Measurements from ENCODE around the gene TUBGCP5. TPM values are rescaled to one million over a fixed set of nuclear protein-coding genes. Genes with fewer than 3 reads are reported as not detected.
"Not testable (repeated sequence)": the region's sequence is repeated elsewhere in the genome, so short reads cannot be mapped to it uniquely, and the experiment has no call there.

TUBGCP5 gene
- total and polyA plus RNA-seq, 2 of the 4 experiments (the other 2 are of a cell fraction): 13.0 to 19.4 TPM

GRCh38 chr15:23043987-23044386, 4.6 kb upstream of the TUBGCP5 start:
- in situ Hi-C loops (cut with MboI; ENCODE audit: low sequenced_read_pairs): not testable (repeated sequence)
- WGBS, 2 experiments (ENCODE audit: extremely low coverage in 2 of 2, insufficient read length in 1 of 2): no CpG with 5 or more reads among the region's 2 CpGs

GRCh38 chr15:23043535-23043934, 4.2 kb upstream of the TUBGCP5 start:
- H3K79me1 ChIP-seq (ENCODE audit: low read depth in 1 of 2, low read length in 2 of 2); H2BK20ac ChIP-seq (ENCODE audit: low read depth, low read length); DNase-seq; H3K18ac ChIP-seq (ENCODE audit: low read depth, low read length); POLR2A ChIA-PET (ENCODE audit: unreplicated experiment); H2BK120ac ChIP-seq (ENCODE audit: low read depth, low read length); H3K9me3 ChIP-seq (ENCODE audit: control insufficient read depth, insufficient read depth, low read length); H2AK5ac ChIP-seq (ENCODE audit: low read depth, low read length); H4K91ac ChIP-seq (ENCODE audit: insufficient read depth, low read depth, low read length); BruUV-seq (replicated peaks); in situ Hi-C loops (cut with MboI; ENCODE audit: low sequenced_read_pairs); H4K5ac ChIP-seq (ENCODE audit: low read depth, low read length); H3K36me3 ChIP-seq (ENCODE audit: control insufficient read depth, insufficient read depth, low read length); H3K4ac ChIP-seq (ENCODE audit: low read depth, low read length); ATAC-seq (ENCODE audit: low read depth); CTCF ChIA-PET; H2AFZ ChIP-seq (replicated peaks; ENCODE audit: low read length, poor library complexity); H3K14ac ChIP-seq (replicated peaks; ENCODE audit: low read depth, low read length); H4K20me1 ChIP-seq (ENCODE audit: insufficient read depth, low read length); H3K27ac ChIP-seq (ENCODE audit: insufficient read depth, low read length); dilution Hi-C loops (cut with HindIII; ENCODE audit: low sequenced_read_pairs, unreplicated experiment); H3K4me1 ChIP-seq (ENCODE audit: control insufficient read depth, insufficient read depth, low read length); H3K23ac ChIP-seq (ENCODE audit: low read depth, low read length); H3K9ac ChIP-seq (ENCODE audit: low read depth, low read length); intact Hi-C loops (cut with micrococcal nuclease); H2BK5ac ChIP-seq (ENCODE audit: low read depth, low read length, poor library complexity, severe bottlenecking); H2AK9ac ChIP-seq (replicated peaks; ENCODE audit: low read depth, low read length, poor library complexity); H3K56ac ChIP-seq (ENCODE audit: extremely low read depth, insufficient read depth, low read length); H4K8ac ChIP-seq (ENCODE audit: low read depth in 2 of 2, low read length in 2 of 2); H3K9me1 ChIP-seq (ENCODE audit: insufficient read depth, low read length); H3K27me3 ChIP-seq (ENCODE audit: control insufficient read depth, insufficient read depth, low read length); H2BK15ac ChIP-seq (ENCODE audit: low read depth, low read length); H3K4me2 ChIP-seq (ENCODE audit: low read depth, low read length); H3K4me3 ChIP-seq (ENCODE audit: insufficient read depth, low read depth, low read length): not testable (repeated sequence)
- WGBS, 2 experiments (ENCODE audit: extremely low coverage in 2 of 2, insufficient read length in 1 of 2): no CpG with 5 or more reads among the region's 4 CpGs

More at GRCh38 chr15:23043987-23044386, 4.6 kb upstream of the TUBGCP5 start:
- H3K9me3 ChIP-seq (ENCODE audit: control insufficient read depth, insufficient read depth, low read length); H3K36me3 ChIP-seq (ENCODE audit: control insufficient read depth, insufficient read depth, low read length); H2AK5ac ChIP-seq (ENCODE audit: low read depth, low read length); H3K27me3 ChIP-seq (ENCODE audit: control insufficient read depth, insufficient read depth, low read length); H3K4ac ChIP-seq (ENCODE audit: low read depth, low read length); POLR2A ChIA-PET (ENCODE audit: unreplicated experiment); H4K5ac ChIP-seq (ENCODE audit: low read depth, low read length); H3K4me3 ChIP-seq (ENCODE audit: insufficient read depth, low read depth, low read length); BruUV-seq (replicated peaks); ATAC-seq (ENCODE audit: low read depth); H3K27ac ChIP-seq (ENCODE audit: insufficient read depth, low read length); H4K8ac ChIP-seq (ENCODE audit: low read depth in 2 of 2, low read length in 2 of 2); dilution Hi-C loops (cut with HindIII; ENCODE audit: low sequenced_read_pairs, unreplicated experiment); H3K56ac ChIP-seq (ENCODE audit: extremely low read depth, insufficient read depth, low read length); H2BK15ac ChIP-seq (ENCODE audit: low read depth, low read length); H4K91ac ChIP-seq (ENCODE audit: insufficient read depth, low read depth, low read length); H3K23ac ChIP-seq (ENCODE audit: low read depth, low read length); DNase-seq; H2AK9ac ChIP-seq (replicated peaks; ENCODE audit: low read depth, low read length, poor library complexity); H3K9me1 ChIP-seq (ENCODE audit: insufficient read depth, low read length); H3K79me1 ChIP-seq (ENCODE audit: low read depth in 1 of 2, low read length in 2 of 2); H2AFZ ChIP-seq (replicated peaks; ENCODE audit: low read length, poor library complexity); H3K4me1 ChIP-seq (ENCODE audit: control insufficient read depth, insufficient read depth, low read length); intact Hi-C loops (cut with micrococcal nuclease); H3K4me2 ChIP-seq (ENCODE audit: low read depth, low read length); H2BK20ac ChIP-seq (ENCODE audit: low read depth, low read length); H3K9ac ChIP-seq (ENCODE audit: low read depth, low read length); CTCF ChIA-PET; H4K20me1 ChIP-seq (ENCODE audit: insufficient read depth, low read length); H2BK120ac ChIP-seq (ENCODE audit: low read depth, low read length); H3K14ac ChIP-seq (replicated peaks; ENCODE audit: low read depth, low read length); H3K18ac ChIP-seq (ENCODE audit: low read depth, low read length); H2BK5ac ChIP-seq (ENCODE audit: low read depth, low read length, poor library complexity, severe bottlenecking): not testable (repeated sequence)

Data from IMR-90 (cell line).